HG02763 (cell line): ENCODE results near the gene POU3F1.

Experiments used
- ATAC-seq: cut with Tn5 transposase; IDR thresholded peaks from one replicate; pipeline ENCODE4 v1.9.1; 2021; ENCODE audit warnings: mild to moderate bottlenecking, moderate library complexity; ENCODE audit not compliant: unreplicated experiment

POU3F1 gene

DNA sequence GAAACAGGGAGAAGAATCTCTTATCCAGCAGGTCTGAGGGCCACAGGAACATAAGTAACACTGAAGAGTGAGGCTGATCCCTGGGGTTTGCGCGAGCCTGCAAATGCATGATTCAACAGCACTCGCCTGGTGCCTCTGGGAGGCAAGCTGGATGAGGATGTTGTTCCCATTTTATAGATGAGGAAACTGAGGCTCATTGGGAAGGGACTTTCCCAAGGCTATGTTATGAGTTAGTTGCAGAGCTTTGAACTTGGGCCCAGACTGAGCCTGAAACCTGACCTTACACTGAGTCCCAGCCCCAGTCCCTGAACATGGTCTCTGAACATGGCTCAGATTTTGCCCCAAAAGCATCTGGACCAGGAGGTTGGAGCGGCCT, 27.7 kb upstream of the POU3F1 start:
- no peak for ATAC-seq

- no peak for ATAC-seq
Measured at GRCh38 chr1:38073534-38074301, 27.1 kb upstream of the POU3F1 start.

- ATAC-seq = no peak
Measured at GRCh38 chr1:38072858-38073257, 26.3 kb upstream of the POU3F1 start.

GRCh38 chr1:38071312-38072256, 25.0 kb upstream of the POU3F1 start:
- ATAC-seq = no peak

GRCh38 chr1:38068980-38069340, 22.4 kb upstream of the POU3F1 start:
- no peak for ATAC-seq

GRCh38 chr1:38068220-38068979, 21.8 kb upstream of the POU3F1 start:
- ATAC-seq = no peak

GRCh38 chr1:38064197-38064903, 17.8 kb upstream of the POU3F1 start:
- ATAC-seq = no peak

DNA sequence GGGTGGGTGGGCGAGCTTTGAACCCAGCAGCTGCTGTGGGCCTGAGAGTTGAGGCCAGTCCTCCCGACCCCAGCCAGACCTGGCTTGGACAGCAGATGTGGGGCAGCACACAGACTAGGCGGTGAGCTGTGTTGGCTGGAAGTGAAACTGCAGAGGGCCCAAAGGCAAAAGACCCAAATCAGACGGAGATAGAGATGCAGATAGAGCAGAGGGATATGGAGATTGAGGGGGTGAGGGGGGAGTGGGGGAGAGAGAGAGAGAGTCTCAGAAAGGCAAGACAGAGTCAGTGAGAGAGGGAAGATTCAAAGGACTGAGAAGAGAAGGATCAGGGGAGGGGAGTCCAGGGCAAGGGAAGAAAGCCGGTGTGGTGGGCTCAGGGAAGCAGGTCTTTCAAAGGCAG, 17.0 kb upstream of the POU3F1 start:
- no peak for ATAC-seq

DNA sequence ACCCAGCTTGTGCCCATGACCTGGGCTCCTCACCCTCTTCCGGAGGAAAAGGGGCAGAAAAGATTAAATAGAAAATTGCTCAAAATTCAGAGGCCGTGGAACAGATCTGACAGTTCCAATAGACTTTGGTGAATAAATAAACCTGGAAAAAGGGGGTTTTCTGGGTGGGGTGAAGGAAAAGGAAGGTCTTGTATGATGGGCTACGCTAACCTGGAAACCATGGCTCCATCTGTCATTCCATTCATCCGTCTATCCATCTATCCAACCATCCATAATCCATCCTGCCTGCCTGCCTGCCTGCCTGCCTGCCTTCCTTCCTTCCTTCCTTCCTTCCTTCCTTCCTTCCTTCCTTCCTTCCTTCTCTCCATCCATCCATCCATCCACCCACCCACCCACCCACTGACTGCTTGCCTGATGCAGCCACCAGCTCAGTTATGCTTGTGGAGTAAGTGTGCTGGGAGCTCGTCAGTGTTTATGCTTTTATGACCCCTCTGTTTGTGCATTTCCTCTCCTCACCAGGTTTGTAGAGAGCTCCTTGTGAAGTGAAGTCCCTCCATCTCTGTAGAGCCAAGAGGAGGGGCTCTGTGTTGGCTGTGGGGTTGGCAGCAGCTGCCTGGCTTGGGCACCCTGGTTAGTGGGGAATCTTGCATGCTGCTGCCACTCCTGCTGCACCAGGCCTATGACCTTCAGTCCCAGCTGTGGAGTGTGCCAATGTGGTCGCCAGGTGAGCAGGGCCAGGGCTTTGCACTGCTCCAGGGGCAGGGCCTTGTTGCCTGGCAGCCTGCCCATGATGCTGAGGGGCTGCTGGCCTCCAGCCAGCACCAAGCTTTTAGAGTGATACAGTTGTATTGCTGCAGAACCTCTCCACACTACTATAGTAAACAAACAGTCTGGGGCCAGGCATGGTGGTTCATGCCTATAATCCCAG, 16.0 kb upstream of the POU3F1 start:
- ATAC-seq = no peak

GRCh38 chr1:38061883-38062328, 15.3 kb upstream of the POU3F1 start:
- ATAC-seq = peak; percentile 47

GRCh38 chr1:38061290-38061689, 14.7 kb upstream of the POU3F1 start:
- ATAC-seq = no peak

DNA sequence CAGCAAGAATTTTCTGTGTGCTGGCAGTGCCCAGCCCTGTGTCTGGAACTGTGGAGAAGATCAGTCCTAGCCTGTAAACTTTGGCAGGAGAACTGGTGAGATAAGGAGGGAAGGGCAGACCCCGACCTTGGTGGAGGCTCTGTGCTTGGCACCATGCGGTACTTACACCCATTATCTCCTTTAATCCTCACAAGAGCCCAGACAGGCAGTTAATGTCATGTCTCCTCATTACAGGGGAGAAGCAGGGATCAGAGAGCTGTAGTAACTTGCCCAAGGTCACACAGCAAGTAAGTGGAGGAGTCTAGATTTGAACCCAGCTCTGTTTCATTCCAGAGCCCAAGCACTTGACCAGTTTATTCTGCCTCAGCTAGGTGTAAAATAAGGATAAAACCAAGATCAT, 13.9 kb upstream of the POU3F1 start:
- no peak for ATAC-seq

GRCh38 chr1:38059635-38060250, 13.2 kb upstream of the POU3F1 start:
- ATAC-seq = no peak

GRCh38 chr1:38055965-38056364, 9.4 kb upstream of the POU3F1 start:
- no peak for ATAC-seq

- ATAC-seq = no peak
Measured at GRCh38 chr1:38055398-38055797, 8.8 kb upstream of the POU3F1 start.

GRCh38 chr1:38053416-38054091, 7.0 kb upstream of the POU3F1 start:
- no peak for ATAC-seq

GRCh38 chr1:38052750-38053415, 6.3 kb upstream of the POU3F1 start:
- no peak for ATAC-seq

DNA sequence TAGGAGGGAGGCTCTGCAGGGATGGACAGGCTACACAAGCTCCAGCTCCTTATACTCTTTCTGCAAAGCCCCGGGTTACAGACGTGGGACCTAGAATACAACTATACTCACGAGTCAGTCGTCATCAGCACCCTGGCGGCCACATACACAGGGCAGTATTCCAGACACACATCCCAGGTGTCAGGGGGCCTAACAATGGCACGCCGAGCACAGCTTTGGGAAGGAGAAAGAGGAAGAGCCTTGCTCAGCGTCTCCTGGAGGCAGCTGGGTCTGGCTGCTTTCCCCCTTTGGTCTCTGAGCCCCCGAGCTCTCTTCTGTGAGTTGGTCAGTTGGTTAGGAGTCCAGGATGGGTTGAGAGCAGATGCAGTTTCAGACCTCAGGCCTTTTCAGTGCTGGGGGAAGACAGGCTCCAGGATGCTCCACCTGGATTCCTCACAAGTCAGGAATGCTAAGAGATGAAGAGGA, 4.5 kb upstream of the POU3F1 start:
- no peak for ATAC-seq
